DOHH2 (cell line): ENCODE data around the gene HCCS.

Experiments used
- H3F3A ChIP-seq: fragments of 200-600 bp; sonication (generic), shearing (Covaris generic); 2 replicates; pipeline ENCODE4 v1.6.0; 2016; ENCODE audit warnings: antibody characterized with exemption, mild to moderate bottlenecking; ENCODE audit not compliant: control insufficient read depth, insufficient read depth
- H3K27ac ChIP-seq: fragments of 200-600 bp; sonication (generic); 2 replicates; pipeline ENCODE4 v1.5.1; 2014; ENCODE audit warnings: low read depth, mild to moderate bottlenecking, low read length, moderate library complexity
- H3K27me3 ChIP-seq: fragments of 200-600 bp; sonication (generic); 2 replicates; pipeline ENCODE4 v1.6.1; 2014; ENCODE audit warnings: mild to moderate bottlenecking, low read length, mixed read lengths; ENCODE audit not compliant: control insufficient read depth
- H3K36me3 ChIP-seq: fragments of 200-600 bp; sonication (generic); 2 replicates; pipeline ENCODE4 v1.6.1; 2014; ENCODE audit warnings: mild to moderate bottlenecking, low read length, moderate library complexity, mixed read lengths; ENCODE audit not compliant: control insufficient read depth
- H3K4me1 ChIP-seq: fragments of 200-600 bp; sonication (generic); 2 replicates; pipeline ENCODE4 v1.6.1; 2014; ENCODE audit warnings: mild to moderate bottlenecking, low read length, mixed read lengths; ENCODE audit not compliant: control insufficient read depth
- H3K4me2 ChIP-seq: fragments of 200-600 bp; sonication (generic); 2 replicates; pipeline ENCODE4 v1.6.0; 2014; ENCODE audit warnings: mild to moderate bottlenecking, low read length, moderate library complexity
- H3K4me3 ChIP-seq: fragments of 200-600 bp; sonication (generic); 2 replicates; pipeline ENCODE4 v1.5.1; 2014; ENCODE audit warnings: mild to moderate bottlenecking, low read length, mixed read lengths
- H3K79me2 ChIP-seq: fragments of 200-600 bp; sonication (generic); 2 replicates; pipeline ENCODE4 v1.6.1; 2014; ENCODE audit warnings: mild to moderate bottlenecking, low read length, mixed read lengths; ENCODE audit not compliant: control insufficient read depth
- H3K9me2 ChIP-seq: fragments of 200-600 bp; sonication (generic); replicated peaks from 2 replicates; pipeline ENCODE4 v1.6.1; 2014; ENCODE audit warnings: mild to moderate bottlenecking, low read length, mixed read lengths; ENCODE audit not compliant: control insufficient read depth
- H3K9me3 ChIP-seq: fragments of 200-600 bp; sonication (generic); 2 replicates; pipeline ENCODE4 v1.6.1; 2014; ENCODE audit warnings: antibody characterized with exemption, low read length, mixed read lengths; ENCODE audit not compliant: control insufficient read depth, insufficient read depth
- H4K20me1 ChIP-seq: fragments of 200-600 bp; sonication (generic); 2 replicates; pipeline ENCODE4 v1.6.0; 2014; ENCODE audit warnings: low read depth, mild to moderate bottlenecking, antibody characterized with exemption, low read length, moderate library complexity; ENCODE audit not compliant: control insufficient read depth, insufficient read depth
- CTCF ChIP-seq: fragments of 200-600 bp; sonication (generic); IDR thresholded peaks from one replicate; pipeline ENCODE4 v1.5.1; 2014; ENCODE audit warnings: antibody characterized with exemption, mild to moderate bottlenecking, low read depth, low read length; ENCODE audit not compliant: poor library complexity, severe bottlenecking
- EZH2phosphoT487 ChIP-seq: fragments of 200-600 bp; sonication (generic); IDR thresholded peaks from 2 replicates; pipeline ENCODE4 v1.6.1; 2017; ENCODE audit warnings: borderline replicate concordance, mild to moderate bottlenecking, antibody characterized with exemption, low read length, moderate library complexity, mixed read lengths

Gene HCCS

DNA sequence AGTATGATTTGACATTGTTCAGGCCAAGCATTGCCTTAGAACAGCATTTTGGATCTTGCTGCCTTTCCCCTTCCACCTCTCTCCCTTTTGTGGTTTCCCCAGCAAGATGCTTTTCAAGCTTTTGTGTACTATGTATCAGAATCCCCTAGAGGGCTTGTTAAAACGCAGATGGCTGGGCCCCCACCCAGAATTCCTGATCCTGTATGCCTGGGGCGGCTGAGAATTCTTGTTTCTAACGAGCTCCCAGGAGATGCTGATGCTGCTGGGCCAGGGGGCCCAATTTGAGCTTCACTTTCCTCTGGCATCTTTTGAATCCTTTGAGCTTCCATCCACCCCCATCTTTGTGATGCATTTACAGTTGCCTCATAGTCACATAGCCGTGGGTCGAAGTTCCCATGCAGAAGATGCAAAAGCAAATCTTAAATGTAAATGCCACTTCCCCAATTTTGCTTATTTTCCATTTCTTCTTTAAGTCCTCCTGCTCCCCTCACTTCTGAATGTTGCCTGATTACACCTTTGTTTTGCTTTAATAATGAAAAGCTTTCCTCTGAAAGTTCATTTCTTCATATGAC, 18.5 kb downstream of the HCCS start:
- H3K27ac ChIP-seq = no peak overlapping the region

GRCh38 chrX:11130136-11130535, 19.0 kb downstream of the HCCS start:
- Histone ChIP-seq H3K4me2 (no peak overlapping the region), H3K79me2 (no peaks in the 10 kb centered on the region), H3K27ac (no peak overlapping the region), H3K4me1 (no peaks in the 10 kb centered on the region), H3K9me2 (no peaks in the 10 kb centered on the region), H3F3A (no peaks in the 10 kb centered on the region), H4K20me1 (no peaks in the 10 kb centered on the region), H3K4me3 (no peak overlapping the region), H3K36me3 (no peaks in the 10 kb centered on the region), H3K27me3 (no peaks in the 10 kb centered on the region), H3K9me3 (no peaks in the 10 kb centered on the region)
- TF ChIP-seq EZH2phosphoT487 = no peak
- no peak for TF ChIP-seq CTCF

More for the DNA sequence above, 18.5 kb downstream of the HCCS start:
- no peaks in the 10 kb centered on the region for H3K79me2 ChIP-seq
- H3K27me3 ChIP-seq = no peaks in the 10 kb centered on the region
- no peaks in the 10 kb centered on the region for H3K36me3 ChIP-seq
- no peaks in the 10 kb centered on the region for H3F3A ChIP-seq
- H3K9me2 ChIP-seq = no peaks in the 10 kb centered on the region
- H3K4me1 ChIP-seq = no peaks in the 10 kb centered on the region
- no peaks in the 10 kb centered on the region for H3K9me3 ChIP-seq
- no peak for TF ChIP-seq CTCF
- TF ChIP-seq EZH2phosphoT487 = no peak
- no peaks in the 10 kb centered on the region for H4K20me1 ChIP-seq
- H3K4me2 ChIP-seq = no peak overlapping the region
- no peak overlapping the region for H3K4me3 ChIP-seq

DNA sequence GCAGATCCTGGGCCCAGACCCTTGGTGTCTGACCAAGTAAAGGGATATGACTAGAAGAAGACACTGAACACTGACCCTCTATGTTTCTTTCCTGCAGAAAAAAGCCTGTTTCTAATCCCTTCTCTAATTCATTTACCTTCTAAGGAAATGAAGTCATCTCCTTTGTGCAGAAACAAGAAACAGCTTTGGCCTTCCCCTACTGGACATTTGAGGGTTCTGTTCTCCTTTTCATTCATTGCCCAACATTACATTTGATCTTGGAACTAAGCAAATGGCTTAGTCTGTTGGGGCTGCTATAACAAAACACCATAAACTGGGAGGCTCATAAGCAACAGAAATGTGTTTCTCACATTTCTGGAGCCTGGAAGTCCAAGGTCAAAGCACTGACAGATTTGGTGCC, 20.0 kb downstream of the HCCS start:
- no peaks in the 10 kb centered on the region for H3K79me2 ChIP-seq
- H3K36me3 ChIP-seq = no peaks in the 10 kb centered on the region
- no peak overlapping the region for H3K4me3 ChIP-seq
- no peaks in the 10 kb centered on the region for H3K27me3 ChIP-seq
- no peak overlapping the region for H3K4me2 ChIP-seq
- no peaks in the 10 kb centered on the region for H3K9me2 ChIP-seq
- H3K4me1 ChIP-seq = no peaks in the 10 kb centered on the region
- no peaks in the 10 kb centered on the region for H3F3A ChIP-seq
- TF ChIP-seq EZH2phosphoT487 (no peak), CTCF (no peak)
- H4K20me1 ChIP-seq = no peaks in the 10 kb centered on the region
- H3K27ac ChIP-seq = no peak overlapping the region
- no peaks in the 10 kb centered on the region for H3K9me3 ChIP-seq
